Stimulated activated naive CD4-positive, alpha-beta T cell (primary cell): ENCODE measurements around the gene SMAD4.

Experiments used
- DNase-seq, 6 experiments: peaks; one replicate each; lab custom pipeline; 2025; lab: John Stamatoyannopoulos, UW

Gene SMAD4

DNA sequence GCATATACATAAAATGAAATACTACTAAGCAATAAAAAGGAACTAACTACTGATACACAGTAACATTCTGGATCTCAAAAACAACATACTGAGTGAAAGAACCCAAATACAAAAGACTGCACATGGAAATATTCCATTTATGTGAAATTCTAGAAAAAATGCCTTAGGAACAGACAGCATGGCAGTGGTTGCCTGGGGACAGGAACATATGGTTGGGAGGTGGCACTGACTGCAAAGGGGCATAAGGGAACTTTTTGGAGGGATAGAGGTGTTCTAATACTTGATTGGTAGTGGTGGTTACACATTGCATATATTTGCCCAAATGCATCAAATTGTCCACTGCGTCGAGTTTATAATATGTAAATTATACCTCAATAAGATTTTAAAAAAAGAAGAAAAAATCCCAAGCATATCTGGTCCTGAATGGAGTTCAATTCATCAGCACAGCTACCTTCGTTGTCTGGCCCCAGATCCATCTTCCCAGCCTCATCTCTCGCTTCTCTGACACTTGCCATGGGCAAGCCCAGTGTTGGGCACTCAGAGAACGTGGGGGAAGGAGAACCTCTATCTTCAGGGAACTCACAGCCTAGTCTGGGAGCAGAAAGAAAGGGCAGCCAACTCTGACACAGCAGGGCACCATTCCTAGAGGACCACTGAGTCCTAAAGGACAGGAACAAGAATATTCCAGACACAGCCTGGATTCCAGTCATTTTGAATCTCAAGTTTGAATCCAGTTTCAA, 8.6 kb upstream of the SMAD4 start:
- DNase-seq, result no peak

DNA sequence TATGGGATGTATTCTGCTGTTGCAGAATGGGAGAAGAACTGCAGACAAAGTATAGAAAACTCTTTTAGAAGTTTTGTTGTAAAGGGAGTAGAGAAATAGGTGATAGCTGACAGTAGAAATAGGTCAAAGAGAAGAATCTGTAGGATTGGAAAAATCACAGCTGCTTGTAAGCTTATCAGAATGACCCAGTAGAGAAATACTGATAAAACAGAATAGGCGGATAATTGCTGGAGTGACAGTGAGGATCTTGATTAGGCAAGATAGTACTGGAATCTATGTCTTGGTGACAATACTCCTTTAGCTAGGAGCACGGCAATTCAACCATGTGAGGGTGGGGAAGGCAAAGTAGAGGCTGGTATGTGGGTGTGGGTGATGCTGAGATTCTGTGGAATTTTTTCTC, 4.5 kb upstream of the SMAD4 start:
- no peak for DNase-seq

DNA sequence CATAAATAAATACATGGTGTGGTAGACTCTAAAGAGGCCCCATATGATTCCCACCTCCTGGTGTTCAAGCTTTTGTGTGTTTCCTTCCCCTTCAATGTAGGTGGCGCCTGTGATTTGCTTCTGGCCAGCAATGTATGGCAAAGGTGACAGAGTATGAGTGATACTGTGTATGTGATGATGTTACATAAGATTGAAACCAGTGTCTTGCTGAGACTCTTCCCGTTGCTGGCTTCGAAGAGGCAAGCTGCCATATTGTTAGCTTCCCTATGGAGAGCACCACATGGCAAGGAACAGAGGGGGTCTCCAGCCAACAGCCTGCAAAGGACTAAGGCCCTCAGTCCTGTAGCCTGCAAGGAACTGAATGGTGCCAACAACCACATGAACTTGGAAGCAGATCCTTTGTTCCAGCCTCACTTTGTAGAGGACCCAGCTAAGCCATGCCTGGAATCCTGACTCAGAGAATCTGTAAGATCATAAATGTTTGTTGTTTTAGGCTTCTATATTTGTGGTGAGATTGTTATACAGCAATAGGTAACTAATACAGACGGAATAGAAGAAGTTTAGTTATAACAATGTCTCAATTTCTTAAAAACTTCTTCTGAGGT, 1.7 kb upstream of the SMAD4 start:
- no peak for DNase-seq

DNA sequence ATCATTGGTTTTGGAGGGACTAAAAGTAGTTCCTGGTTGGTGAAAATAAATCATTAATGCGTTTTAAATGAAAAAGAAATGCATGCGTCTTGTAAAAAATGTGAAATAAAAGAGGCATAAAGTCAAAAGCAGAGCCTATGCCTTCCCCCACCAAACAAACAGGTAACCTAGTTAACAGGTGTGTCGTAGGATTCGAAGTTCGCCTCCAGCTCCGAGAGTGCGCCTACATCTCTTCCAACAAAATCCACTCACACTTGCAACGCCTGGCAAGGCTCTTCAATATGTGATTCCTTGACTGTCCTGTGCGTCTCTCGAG, 677 bp upstream of the SMAD4 start:
- DNase-seq, result no peak

DNA sequence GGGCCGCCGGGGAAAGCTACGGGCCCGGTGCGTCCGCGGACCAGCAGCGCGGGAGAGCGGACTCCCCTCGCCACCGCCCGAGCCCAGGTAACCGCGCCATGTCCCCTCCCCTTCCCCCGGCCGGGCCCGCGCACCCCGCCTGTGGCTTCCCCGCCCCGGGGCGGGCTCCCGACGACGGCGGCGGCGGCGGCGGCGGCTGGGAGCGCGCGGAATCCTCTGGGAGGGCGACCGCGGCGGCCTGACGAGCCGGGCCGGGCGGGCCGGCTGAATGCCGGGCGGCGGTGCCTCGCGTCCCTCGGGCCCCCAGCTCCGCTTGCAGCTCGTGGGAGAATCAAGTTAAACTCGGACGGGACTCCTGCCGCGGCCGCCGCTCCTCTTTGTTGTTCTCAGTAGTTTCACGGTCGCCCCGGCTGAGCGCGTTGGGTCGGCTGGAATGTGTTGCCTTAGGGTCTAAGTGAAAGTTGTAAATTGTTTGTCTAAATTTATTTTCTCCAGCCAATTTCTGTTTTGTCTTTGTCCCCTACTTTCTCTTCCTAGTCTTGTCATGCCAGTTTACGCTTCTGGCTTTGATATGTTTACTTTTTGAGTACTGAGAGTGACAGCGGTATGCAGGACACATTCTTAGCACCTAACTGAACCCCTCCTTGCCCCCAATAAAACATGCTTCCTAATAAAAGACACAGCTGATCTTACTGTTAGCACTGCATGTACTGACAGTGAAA, 685 bp downstream of the SMAD4 start:
- DNase-seq, result peak; percentile 53 to 84 (median 68)

DNA sequence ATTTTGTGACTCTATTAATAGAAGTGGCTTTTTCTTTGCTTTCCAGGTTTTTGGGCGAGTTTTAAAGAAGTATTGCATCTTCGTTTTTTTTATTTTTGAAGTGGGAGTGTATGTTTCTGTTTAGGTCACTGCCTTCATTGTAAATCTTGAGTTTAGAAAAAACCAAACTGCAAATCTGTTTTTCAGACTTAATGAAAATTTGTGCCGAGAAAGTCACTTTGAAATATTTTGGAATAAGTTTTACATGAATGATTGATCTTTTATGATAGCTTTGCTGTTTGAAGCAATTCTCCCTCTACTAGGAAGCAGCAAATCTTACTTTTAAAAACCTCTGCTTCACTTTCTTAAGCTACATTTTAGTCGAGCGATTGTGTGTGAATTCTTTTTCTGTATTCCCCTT, 2.2 kb downstream of the SMAD4 start:
- no peak for DNase-seq

DNA sequence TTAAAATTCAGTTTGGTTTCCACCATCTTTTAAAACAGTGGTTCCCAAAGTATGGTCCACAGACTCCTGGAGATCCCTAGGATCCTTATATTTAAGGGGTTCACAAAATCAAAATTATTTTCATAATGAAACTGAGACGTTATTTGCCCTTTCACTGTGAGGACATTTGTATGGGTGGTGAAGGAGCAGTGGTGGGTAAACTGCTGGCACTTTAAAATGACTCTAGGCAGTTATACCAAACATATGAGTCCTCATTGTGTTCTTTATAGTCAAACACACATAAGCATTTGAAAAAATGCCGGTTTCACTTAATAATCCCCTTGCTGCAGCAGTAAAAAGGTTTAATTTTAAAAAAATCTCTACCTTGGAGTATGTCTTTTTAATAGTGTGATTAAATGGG, 7.2 kb downstream of the SMAD4 start:
- no peak for DNase-seq

DNA sequence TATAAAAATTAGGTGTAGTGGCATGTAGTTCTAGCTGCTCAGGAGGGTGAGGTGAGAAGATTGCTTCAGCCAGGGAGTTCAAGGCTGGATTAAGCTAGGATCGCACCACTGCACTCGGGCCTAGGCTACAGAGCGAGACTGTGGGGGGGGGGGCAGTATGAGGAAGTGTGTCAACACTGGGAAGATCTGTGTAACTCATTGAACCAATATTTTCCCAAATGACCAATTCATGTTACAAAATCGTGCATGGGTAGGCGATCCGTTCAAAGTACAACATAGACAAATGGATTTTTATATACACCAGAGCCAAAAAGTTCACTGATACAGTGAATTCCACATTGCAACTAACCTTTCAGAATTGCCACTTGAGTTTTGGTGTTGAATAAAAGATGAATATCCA, 8.1 kb downstream of the SMAD4 start:
- DNase-seq, result no peak

DNA sequence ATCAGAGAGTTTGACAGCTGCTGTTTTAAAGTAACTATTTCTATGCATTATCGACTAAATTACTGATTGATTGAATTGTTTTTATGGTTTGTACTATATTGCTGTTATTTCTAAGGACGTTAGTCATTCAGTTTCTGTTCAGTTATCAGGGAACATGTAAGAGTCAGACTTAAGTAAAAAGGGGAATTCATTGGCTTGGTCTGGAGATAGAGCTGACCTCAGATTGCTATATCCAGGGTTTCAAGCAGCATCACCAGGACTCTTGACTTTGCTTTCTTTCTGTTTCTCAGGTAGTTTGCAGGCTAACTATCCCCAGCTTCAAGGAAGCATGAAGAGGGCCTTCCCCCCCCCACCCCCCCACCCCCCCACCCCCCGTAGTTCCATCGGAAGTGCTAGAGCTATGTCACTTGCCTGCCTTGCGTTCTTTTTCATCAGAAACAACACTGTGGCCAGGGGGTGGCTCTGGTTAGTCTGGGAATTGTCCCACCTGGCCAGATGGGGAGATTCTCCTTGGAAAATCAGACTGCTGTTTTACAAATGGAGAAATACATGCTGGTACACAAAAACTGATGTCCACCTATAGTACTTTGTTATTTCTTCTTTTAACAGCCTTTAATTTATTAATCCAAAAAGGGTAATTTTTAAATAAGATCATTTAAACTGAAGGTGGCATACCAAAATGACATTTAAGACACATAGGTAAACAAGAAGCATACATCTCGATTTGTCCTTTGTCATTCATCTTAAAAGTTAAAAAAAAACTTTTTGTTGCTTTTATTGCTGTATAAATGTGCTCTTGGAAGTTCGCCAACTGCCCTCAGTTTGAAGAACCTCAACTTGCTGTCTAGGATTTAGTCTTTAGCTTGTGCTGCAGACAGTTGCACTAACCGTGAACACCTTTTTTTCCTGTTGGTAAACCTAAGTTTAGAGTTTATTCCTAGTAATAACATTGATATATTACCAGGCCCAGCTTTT, 9.4 kb downstream of the SMAD4 start:
- DNase-seq, result peak in 4 of 6 experiments; percentile 3 to 17 (median 8)

DNA sequence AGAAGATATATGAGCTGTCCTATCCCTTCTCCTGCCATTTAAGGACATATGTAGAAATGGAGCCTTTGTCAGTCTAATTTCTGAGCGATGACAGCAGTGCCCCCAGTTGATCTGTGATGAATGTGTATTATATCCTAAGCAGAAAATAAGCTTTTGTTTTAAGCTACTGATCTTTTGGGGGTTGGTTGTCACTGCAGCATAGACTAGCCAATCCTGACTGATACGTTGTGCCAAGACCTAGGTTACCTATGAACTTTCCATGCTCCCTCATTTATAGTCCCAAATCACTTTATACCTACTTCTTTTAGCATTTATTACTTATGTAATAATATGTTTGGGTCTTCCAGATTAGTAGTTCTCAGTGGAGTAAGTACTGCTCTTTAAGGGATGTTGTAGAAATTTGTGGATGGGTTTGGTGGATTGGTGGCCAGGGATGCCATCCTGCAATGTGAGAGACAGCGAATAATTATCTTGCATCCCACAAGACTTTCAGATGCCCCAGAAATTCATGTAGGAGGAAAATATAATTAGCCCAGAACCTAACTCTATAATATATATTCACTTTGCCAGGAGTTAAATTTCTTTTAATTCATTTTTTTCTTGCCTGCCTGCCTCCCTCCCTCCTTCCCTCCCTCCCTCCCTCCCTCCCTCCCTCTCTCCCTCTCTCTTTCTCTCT, 11.8 kb downstream of the SMAD4 start:
- no peak for DNase-seq

DNA sequence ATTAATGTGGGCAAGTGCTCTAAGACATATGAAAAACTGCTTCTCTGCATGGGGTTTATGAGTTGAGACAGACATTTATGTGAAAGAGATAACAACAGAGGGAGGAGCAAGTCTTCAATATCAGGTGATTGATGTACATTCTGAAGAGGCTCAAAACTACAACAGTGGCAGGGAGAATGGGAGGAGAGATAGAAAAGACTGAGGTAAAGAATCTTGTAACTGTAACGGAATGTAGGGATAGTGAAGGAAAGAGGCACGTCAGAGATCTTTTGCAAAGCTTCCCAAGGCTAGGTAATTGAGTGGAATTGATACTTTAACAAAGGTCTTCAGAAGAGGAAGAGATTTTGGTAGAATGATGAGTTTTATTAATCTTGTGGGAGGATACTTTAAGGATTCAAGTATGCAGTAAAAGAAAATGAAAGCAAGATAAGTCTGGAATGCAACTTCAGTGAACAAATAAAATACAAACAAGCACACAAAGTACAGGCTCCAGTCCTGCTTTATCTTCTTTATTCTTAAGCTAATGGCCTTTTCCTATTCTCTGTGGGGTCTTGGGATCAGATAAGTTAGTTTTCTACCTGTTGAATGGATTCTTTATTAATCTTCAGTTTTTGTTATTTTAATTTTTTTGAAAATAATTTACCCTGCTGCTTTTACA, 15.0 kb downstream of the SMAD4 start:
- no peak for DNase-seq

DNA sequence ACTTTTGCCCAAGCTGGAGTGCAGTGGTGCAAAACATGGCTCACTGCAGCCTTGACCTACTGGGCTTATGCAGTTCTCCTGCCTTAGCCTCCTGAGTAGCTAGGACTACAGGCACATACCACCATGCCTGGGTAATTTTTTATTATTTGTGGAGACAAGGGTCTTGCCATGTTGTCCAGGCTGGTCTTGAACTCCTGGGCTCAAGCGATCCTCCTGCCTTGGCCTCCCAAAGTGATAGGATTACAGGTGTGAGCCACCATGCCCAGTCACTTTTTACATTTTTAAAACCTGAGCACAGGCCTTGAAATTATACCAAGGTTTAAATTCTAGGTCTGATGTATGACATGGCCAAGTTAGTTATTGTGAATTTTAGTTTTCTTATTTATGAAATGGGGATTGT, 18.2 kb downstream of the SMAD4 start:
- no peak for DNase-seq

DNA sequence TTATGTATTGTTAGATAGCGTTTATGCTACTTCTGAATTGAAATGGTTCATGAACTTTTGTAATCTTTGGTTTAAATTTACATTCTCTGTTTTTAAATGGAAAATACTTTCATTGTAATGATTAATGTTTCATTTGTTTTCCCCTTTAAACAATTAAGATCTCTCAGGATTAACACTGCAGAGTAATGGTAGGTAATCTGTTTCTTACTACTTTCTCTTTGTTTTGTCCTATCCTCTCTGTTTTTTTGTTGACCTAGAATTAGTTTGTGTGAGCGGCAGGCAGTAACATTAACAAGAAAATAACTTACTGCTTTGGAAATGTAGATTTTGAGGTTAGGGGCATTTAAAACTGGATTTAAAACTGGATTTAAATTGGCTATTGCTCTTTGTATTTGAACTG, 19.1 kb downstream of the SMAD4 start:
- DNase-seq, result no peak

DNA sequence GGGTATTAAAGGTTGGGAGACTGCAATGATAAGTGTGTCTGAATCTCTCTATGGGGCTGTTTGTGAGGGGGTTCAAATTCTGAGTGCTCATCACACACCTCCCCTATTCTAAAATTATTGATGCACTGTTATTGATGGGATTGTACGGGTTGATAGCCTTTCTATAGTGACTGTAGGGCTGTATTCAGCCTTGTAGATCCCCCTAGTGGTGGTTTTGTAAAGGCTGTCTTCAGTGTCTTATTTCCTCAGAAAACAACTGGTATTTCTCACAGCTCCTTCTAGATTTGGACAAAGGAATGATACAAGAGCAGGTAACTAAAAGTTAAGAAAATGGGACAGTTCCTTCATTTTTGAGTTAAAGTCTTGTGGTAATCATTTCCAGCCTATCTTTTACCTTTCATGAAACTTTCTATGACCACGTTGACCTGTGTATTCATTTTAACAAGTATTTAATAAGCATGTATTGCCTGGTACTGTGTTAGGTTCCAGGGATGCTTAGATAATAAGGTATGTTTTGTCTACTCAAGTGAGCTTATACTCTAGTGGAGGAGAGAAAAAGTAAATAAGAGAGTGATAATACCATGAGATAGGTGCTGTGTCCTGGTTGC, 21.2 kb downstream of the SMAD4 start:
- DNase-seq, result peak in 5 of 6 experiments; percentile 1 to 71 (median 20)

DNA sequence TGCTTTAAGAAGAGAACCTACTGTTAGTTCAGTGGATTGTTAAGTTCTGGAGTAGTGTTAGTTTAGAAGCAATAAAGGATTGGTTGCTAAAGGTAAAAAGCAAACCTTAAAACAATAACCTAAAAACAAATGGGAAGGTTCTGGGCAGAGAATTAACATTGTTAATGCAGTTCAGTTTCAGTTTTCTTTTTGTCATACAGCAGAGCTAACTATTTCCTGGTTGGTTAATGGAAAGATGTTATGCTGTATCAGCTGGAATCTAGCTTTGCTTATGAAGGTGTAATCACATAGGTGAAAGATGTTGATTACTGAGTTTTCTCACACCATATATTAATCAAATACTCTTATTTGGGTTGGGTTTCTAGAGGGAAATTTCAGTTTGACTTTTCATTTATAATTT, 23.8 kb downstream of the SMAD4 start:
- no peak for DNase-seq

DNA sequence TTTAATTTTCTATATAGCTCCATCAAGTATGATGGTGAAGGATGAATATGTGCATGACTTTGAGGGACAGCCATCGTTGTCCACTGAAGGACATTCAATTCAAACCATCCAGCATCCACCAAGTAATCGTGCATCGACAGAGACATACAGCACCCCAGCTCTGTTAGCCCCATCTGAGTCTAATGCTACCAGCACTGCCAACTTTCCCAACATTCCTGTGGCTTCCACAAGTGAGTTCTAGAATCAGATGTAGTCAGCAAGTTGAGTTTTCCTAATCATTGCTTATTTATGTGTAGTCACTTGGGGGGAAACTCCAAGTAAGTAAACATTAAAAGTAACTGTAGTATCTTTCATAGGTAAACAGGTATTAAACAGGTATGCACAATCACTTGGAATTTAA, 24.8 kb downstream of the SMAD4 start:
- no peak for DNase-seq

DNA sequence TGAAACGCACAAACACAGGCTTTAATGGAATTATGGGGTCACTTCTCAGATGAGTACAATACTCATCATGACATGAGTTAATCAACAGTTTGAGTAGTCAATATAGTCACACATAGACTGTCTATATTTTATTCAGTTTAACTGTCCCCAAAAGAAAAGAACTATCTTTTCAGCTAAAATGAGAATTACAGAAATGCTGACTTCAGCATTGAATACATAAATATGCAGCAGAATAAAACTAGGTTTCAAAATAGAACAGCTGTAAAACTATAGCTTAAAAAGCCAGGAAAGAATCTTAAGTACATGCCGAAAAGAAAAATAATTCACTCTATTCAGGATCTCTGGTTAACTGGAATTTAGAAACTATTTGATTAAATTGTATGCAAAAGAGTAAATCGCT, 30.0 kb downstream of the SMAD4 start:
- DNase-seq, result no peak

DNA sequence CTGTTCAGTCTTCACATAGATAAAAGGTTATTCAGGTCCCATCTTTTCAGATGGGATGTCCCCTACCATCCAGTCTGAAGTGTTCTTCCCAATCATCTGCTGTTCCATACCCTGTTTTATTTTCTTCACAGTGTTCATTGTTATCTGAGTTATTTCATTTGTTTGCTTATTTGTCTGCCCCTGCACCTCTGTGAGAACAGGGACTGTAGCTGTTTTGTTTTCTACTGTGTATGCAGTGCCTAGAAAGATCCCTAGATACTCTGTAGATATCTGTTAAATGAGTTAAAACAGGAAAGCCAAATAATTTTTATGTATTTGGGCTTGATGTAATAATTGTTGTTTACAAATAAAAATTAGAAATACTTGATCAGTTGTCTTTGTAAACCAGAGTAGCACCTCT, 34.2 kb downstream of the SMAD4 start:
- no peak for DNase-seq

DNA sequence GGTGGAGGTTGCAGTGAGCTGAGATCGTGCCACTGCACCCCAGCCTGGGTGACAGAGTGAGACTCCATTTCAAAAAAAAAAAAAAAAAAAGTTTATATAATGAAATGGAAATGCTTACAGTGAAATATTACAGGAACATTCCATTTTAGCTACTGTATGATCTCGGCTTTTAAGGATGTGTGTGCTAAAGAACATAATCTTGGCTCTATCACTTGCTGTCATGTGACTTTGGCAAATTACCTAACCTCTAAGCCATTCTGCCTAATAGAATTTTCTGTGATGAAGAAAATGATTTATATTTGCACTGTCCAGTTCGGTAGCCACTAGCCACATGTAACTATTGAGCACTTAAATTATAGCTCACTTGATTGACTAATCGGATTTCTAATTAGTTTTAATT, 36.3 kb downstream of the SMAD4 start:
- no peak for DNase-seq

DNA sequence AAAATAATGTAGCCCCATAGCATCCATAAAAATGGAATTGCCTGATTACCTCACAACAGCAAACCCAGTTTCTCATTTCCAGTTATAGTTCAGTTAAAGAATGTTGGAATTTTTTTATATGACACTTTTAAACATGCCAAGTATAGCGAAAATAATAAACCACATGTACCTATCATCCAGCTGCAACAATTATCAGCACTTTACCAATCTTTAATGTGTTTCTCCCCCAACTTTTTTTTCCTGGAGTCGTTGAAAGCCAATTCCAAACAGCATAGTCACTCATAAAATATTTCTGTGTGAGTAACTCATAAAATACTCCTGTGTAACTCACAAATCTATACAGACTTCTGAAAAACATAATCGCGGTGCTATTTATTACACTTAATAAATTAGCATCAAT, 38.1 kb downstream of the SMAD4 start:
- no peak for DNase-seq

DNA sequence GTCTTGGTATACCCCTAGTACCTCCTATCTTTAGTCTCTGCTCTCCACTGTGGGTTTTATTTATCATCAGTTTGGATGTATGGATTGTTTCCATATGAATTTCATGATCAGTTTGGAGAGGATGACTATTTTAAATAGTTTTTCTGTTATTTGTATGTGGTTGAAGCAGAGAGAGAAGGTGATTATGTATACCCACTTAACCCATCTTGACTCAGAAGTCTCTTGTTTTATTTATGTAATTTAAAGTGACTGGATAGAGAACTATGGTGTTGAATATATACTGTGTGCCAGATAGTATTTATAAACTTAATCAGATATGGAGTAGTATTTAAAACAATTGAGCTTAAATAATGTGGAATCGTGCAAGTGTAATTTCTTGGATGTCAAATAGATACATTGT, 39.9 kb downstream of the SMAD4 start:
- DNase-seq, result no peak
